ENCODE data around the gene GIMAP5. TPM values are rescaled to one million over a fixed set of nuclear protein-coding genes. Genes with fewer than 3 reads are reported as not detected.

Gene GIMAP5
- total RNA-seq, 4 donors from 2014 or later, result 17.0 to 146 (median 56.9) TPM

- DNase-seq (ENCODE audit: low spot score) (no peak), ATAC-seq (ENCODE audit: low FRiP score) (no peak)
Measured at GRCh38 chr7:150742286-150742968, 5.2 kb downstream of the GIMAP5 start.

GRCh38 chr7:150744041-150744656 lies 6.9 kb downstream of the GIMAP5 start:
- TF ChIP-seq CTCF (IDR thresholded peaks at IDR 0.05), result no peak
- ATAC-seq (ENCODE audit: low FRiP score), result no peak
- no peak for DNase-seq (ENCODE audit: low spot score)

More at GRCh38 chr7:150742286-150742968, 5.2 kb downstream of the GIMAP5 start:
- no peak for TF ChIP-seq CTCF (IDR thresholded peaks at IDR 0.05)

- ATAC-seq (ENCODE audit: low FRiP score) (no peak), DNase-seq (ENCODE audit: low spot score) (no peak)
- no peak for TF ChIP-seq CTCF (IDR thresholded peaks at IDR 0.05)
Measured at GRCh38 chr7:150745086-150745485, 7.9 kb downstream of the GIMAP5 start.

GRCh38 chr7:150745876-150746275 lies 8.7 kb downstream of the GIMAP5 start:
- no peak for DNase-seq (ENCODE audit: low spot score)
- no peak for ATAC-seq (ENCODE audit: low FRiP score)
- TF ChIP-seq CTCF (IDR thresholded peaks at IDR 0.05), result no peak

GRCh38 chr7:150746921-150747320 lies 9.7 kb downstream of the GIMAP5 start:
- ATAC-seq (ENCODE audit: low FRiP score) (no peak), DNase-seq (ENCODE audit: low spot score) (no peak)
- no peak for TF ChIP-seq CTCF (IDR thresholded peaks at IDR 0.05)

- ATAC-seq (ENCODE audit: low FRiP score) (no peak), DNase-seq (ENCODE audit: low spot score) (no peak)
- TF ChIP-seq CTCF (IDR thresholded peaks at IDR 0.05), result no peak
Measured at GRCh38 chr7:150748376-150748775, 11.2 kb downstream of the GIMAP5 start.

GRCh38 chr7:150751702-150752101 lies 14.5 kb downstream of the GIMAP5 start:
- no peak for ATAC-seq (ENCODE audit: low FRiP score)
- no peak for DNase-seq (ENCODE audit: low spot score)
- TF ChIP-seq CTCF (IDR thresholded peaks at IDR 0.05), result no peak

Measured in omental fat pad (tissue), 4 donors.